GM18520 (cell line): ENCODE measurements around the gene FKBP11.

ENCODE experiments used
- ATAC-seq: cut with Tn5 transposase; IDR thresholded peaks from one replicate; pipeline ENCODE4 v1.9.1; 2021; ENCODE audit not compliant: unreplicated experiment

Gene FKBP11

DNA sequence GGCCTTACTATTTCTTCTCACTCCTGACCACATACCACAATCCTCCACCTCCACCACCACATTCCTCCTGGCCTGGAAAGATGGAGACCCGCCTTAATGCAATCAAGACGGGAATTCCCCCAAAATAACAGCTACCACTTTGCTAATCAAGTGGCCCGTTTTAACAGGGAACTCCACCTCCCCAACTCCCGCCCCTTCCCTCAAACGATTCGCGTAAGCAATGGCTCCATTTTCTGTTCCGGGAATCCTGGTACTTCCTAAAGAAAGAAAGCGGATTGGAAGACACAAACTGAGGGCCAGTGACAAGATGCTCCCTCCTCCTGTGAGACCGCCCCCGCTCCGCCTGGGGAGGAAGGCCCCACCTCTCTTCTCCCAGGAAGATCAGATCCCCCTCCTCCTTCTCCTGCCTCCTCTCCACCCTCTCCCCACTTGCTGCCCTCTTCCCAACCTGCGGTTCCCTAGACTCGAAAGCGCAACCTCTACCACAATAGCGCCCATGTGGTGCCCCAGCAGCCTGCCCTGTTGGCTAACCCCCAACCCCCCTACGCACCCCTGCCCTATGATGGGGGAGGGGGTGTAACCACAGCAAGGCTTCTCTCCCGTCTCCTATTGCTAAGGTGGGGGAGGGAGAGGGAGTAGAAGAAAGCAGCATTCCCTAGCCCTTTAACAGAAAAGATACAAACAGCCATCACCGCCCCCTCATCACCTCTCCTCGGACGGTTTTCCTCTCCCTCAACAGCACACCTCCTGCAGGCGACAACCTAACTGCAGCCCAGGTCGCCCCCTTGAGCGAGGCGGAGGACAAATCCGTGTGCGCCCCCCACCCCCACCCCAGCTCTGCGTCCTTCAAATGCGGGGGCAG lies 31.2 kb upstream of the FKBP11 start:
- ATAC-seq: no peak

DNA sequence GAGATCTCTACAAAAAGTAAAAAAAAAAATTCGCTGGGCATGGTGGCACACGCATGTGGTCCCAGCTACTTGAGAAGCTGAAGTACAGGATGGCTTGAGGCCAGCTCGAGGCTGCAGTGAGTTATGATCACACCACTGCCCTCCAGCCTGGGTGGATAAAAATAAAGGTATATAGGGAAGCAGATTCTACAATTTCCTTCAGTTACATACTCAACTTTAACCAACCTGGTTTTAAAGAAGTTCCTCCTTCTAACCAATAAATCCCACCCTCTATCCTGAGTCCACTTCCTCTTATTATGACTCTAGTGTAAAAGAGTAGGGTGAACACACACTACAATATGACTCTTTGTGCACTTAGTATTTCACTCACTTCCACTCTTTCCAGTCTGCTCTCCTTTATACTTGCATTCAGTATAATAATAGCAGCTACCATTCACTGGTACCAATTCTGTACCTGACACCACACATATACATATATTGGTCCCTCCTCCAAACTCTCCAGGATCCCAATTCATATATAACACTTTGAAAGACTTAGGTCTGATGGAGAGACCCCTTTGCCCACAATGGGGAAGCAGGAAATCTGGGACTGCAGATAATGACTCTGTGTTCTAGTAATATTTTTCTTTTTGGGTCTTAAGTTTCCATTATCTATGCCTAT lies 29.7 kb upstream of the FKBP11 start:
- ATAC-seq: no peak

DNA sequence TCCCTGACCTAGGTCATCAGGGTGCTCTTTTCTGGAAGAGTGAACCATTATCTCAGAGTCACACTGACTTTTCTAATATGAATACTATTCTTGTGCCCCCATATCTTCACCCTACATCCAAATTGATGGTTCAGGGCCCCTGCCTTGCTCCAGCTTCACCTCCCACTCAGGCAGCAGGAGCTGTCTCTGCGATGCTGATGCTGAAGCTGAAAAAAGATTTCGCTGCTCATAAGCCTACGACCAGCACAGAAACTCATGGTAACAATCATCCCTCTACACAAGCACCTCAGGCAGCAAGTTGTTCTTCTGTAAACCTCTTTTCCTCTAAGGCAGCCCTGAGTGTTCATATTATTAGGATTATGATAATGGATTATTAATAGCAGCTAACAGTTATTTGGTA lies 28.8 kb upstream of the FKBP11 start:
- no peak for ATAC-seq

GRCh38 chr12:48952691-48953090 lies 27.4 kb upstream of the FKBP11 start:
- ATAC-seq: no peak

GRCh38 chr12:48947727-48948126 lies 22.4 kb upstream of the FKBP11 start:
- no peak for ATAC-seq

- ATAC-seq: no peak
Measured at GRCh38 chr12:48946943-48947342, 21.7 kb upstream of the FKBP11 start.

DNA sequence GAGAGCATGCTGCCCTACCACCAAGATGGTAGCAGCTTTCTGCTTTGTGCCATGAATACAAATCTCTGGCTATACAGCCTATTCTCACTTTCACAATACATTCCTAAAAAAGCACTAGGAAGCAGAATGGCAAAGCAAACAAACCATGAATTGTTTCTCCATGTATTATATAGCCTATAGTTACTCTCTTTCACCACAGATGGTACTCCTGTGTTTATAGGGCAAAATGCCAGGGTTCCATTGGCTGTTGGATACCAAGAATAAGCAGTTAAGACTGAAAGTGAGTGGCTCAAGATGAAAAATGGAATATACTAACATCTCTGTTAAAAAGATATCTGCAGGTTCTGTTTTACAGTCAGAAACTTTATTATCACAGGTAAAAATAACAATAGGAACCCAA lies 20.9 kb upstream of the FKBP11 start:
- no peak for ATAC-seq

DNA sequence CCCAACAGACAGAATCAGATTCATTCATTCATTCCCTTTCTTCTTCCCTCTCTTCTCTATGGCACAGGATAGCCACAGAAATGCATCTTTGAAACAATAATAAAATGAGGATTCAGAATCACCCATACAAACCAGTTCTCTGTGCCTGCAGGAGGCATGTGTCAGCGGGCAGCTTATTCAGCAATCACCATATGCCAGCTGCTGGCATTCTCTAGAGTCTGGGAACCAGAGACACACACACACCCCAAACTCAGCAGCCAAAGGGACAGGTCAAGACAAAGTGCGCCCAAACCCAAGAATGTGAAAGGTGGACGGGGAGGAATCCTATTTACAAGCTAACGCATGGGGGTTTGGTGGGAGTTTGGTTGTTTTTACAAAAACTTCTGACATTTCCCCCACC lies 17.9 kb upstream of the FKBP11 start:
- ATAC-seq: no peak

DNA sequence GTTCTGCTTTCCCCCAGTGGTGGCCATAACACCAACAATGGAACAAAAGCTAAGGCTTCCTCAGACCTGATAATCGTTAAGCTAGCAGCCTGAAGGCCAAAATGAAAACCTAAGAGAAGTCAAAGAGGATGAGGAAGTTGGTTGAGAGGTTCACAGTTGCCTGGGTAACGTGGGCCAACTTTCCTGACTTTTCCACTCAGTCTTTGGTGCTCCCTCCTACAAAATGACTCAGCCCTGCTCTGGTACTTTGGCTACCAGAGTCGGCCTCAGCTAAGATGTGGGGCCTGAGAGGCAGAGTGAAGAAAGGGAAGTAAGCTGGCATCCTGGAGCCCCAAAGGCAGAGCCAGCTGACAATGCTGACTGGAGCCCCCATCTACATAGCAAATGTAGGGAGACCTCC lies 14.9 kb upstream of the FKBP11 start:
- no peak for ATAC-seq

- ATAC-seq: no peak
Measured at GRCh38 chr12:48938805-48939204, 13.5 kb upstream of the FKBP11 start.

GRCh38 chr12:48937170-48937569 lies 11.9 kb upstream of the FKBP11 start:
- ATAC-seq: no peak

DNA sequence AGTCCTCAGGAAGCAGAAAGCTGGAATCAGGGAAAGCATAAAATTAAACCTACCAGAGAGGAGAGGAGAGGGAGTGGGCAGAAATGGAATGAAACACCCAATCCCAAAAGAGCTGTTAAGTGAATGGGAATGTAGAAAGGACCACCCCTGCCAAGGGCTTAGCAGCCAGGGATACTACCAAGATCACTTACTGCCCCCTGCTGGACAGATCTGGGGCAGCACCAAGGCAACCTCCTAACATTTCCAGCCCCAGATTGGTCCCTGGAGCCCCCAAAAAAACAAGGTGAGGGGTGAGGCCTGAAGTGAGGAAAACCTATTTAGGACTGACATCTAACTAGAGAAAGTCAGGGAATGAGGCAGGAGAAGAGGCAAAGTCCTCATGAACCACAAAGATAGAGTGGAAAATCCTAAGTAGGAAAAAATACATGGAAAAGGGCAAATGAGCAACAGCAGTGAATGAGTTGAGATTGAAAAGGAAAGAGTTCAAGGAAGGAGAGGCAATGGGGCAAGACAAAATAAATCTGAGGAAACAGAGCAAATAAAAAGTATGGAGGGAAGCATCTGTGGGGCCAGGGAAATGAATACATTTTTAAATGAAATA lies 11.2 kb upstream of the FKBP11 start:
- no peak for ATAC-seq

DNA sequence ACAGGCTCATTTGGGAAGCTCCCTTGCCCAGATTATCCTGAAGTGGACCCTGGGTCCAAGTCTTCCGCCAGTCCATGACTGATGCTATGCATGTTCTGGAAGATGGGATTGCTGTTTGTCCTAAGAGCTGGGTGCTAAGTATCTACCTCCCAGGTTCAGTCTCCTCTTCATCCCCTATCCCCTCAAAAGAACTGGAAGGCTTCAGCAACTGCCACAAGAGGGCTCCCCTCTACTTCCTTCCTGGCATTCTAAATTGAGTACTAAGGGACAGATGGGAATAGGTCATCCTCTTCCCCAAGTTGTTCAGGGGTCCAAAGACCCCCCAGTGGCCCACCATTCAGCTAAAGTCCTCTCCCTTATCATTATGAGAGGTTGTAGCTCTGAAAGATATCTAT lies 9.0 kb upstream of the FKBP11 start:
- ATAC-seq: no peak

GRCh38 chr12:48933664-48934311 lies 8.5 kb upstream of the FKBP11 start:
- ATAC-seq: no peak

GRCh38 chr12:48932878-48933277 lies 7.6 kb upstream of the FKBP11 start:
- no peak for ATAC-seq

- ATAC-seq: no peak
Measured at GRCh38 chr12:48930475-48930874, 5.2 kb upstream of the FKBP11 start.

DNA sequence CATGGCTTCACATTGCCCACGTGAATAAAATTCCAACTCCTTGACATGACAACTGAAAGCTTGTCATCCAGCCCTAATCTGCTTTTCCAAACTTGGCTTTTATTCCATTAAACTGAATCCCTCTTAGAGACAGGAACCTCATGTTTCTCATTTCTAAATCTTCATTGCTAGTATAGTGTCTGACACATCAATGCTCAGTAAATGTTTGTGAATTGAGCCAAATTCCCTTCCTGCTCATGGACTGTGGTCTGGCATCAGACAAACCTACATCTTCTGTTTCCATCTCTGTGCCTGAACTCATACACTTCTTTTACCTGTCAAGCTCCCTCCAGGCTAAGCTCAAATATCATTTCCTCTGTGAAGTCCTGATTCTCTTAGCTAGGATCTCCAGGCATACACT lies 4.3 kb upstream of the FKBP11 start:
- no peak for ATAC-seq

DNA sequence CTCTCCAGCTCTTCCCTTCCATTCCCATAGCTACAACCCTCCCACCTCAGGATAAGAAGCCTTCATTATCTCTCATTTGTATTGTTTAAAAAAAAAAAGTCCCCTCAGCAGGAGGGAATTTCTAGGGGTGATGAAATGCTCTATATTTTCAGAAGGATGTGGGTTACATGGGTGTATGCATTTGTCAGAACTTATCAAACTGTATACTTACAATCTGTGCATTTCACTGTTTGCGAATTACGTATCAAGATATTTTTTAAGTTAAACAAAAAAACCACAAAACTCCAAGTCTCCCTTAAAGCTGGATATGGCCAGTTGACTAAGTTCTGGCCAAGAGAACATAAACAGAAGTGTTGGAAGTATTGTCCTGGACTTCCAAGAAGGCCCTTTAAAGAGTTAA lies 2.0 kb upstream of the FKBP11 start:
- ATAC-seq: no peak

- ATAC-seq: peak; percentile 60
Measured at GRCh38 chr12:48924617-48925303, 532 bp downstream of the FKBP11 start.

DNA sequence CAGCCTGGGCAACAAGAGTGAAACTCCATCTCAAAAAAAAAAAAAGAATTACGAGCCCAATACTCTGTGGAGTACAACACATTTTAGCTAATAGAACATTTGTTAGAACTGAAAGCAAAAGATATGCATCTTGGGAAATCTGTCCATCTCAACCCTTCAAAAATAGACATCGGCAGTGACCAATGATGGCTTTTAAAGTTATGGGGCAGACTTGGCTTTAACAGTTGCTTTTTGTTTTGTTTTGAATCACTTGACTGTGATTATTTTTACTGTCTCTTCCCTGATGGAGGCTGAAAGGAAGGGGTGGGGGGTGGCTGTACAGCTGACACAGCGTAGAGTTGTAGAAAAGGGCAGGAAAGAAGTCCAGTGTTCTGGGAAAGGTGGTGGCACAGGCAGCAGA lies 2.2 kb downstream of the FKBP11 start:
- no peak for ATAC-seq

DNA sequence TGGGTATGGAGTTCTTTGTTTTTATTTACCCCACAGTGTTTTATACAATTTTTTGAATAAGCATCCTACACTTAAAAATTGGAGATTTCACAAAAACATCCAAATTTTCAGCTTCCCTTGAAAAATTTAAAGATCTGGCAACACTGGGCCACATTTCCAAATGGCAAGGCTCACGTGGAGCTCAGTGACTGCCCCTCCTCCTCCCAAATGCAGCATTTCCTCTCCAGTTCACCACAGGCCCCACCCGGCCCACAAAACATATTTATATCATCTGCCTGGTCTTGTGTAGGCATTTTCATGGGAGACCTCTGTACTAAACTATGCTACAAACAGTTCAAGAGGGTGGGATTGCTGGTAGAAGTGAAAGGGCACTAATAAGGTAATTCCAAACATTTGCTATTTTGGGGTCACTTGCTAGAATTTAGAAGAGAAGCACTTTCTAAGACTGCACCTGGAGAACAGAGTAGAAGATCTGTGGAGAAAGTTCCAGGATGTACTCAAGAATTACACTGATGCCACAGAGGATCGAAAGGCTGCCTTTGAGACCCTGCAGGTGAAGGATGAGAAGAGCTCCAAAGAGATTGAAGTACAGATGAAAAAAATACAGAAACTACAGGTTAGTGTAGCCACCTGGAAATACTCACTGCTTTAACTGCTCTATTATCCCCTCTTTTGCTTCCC lies 7.3 kb downstream of the FKBP11 start:
- no peak for ATAC-seq
